Measurements from ENCODE around the gene JCAD.

The JCAD gene

GRCh38 chr10:30073045-30073766 lies 13.8 kb upstream of the JCAD start:
- no peak for DNase-seq (ENCODE audit: low read depth in 1 of 2, low spot score in 1 of 2)

- DNase-seq (ENCODE audit: low read depth in 1 of 2, low spot score in 1 of 2): no peak
Measured at GRCh38 chr10:30072068-30072467, 12.7 kb upstream of the JCAD start.

GRCh38 chr10:30070001-30070685 lies 10.8 kb upstream of the JCAD start:
- no peak for DNase-seq (ENCODE audit: low read depth in 1 of 2, low spot score in 1 of 2)

GRCh38 chr10:30068492-30069223 lies 9.3 kb upstream of the JCAD start:
- DNase-seq (ENCODE audit: low read depth in 1 of 2, low spot score in 1 of 2): no peak

- no peak for DNase-seq (ENCODE audit: low read depth in 1 of 2, low spot score in 1 of 2)
Measured at GRCh38 chr10:30063099-30063498, 3.7 kb upstream of the JCAD start.

- DNase-seq (ENCODE audit: low read depth in 1 of 2, low spot score in 1 of 2): no peak
Measured at GRCh38 chr10:30062582-30062981, 3.2 kb upstream of the JCAD start.

GRCh38 chr10:30062090-30062489 lies 2.7 kb upstream of the JCAD start:
- no peak for DNase-seq (ENCODE audit: low read depth in 1 of 2, low spot score in 1 of 2)

- no peak for DNase-seq (ENCODE audit: low read depth in 1 of 2, low spot score in 1 of 2)
Measured at GRCh38 chr10:30058570-30059132, 735 bp downstream of the JCAD start.

GRCh38 chr10:30057894-30058556 lies 1.4 kb downstream of the JCAD start:
- DNase-seq (ENCODE audit: low read depth in 1 of 2, low spot score in 1 of 2): no peak

GRCh38 chr10:30057421-30057841 lies 2.0 kb downstream of the JCAD start:
- no peak for DNase-seq (ENCODE audit: low read depth in 1 of 2, low spot score in 1 of 2)

GRCh38 chr10:30056767-30057355 lies 2.5 kb downstream of the JCAD start:
- DNase-seq (ENCODE audit: low read depth in 1 of 2, low spot score in 1 of 2): no peak

- no peak for DNase-seq (ENCODE audit: low read depth in 1 of 2, low spot score in 1 of 2)
Measured at GRCh38 chr10:30056281-30056680, 3.1 kb downstream of the JCAD start.

- DNase-seq (ENCODE audit: low read depth in 1 of 2, low spot score in 1 of 2): no peak
Measured at GRCh38 chr10:30055226-30055662, 4.1 kb downstream of the JCAD start.

GRCh38 chr10:30052062-30052461 lies 7.3 kb downstream of the JCAD start:
- DNase-seq (ENCODE audit: low read depth in 1 of 2, low spot score in 1 of 2): no peak

GRCh38 chr10:30051220-30051619 lies 8.2 kb downstream of the JCAD start:
- DNase-seq (ENCODE audit: low read depth in 1 of 2, low spot score in 1 of 2): no peak

- no peak for DNase-seq (ENCODE audit: low read depth in 1 of 2, low spot score in 1 of 2)
Measured at GRCh38 chr10:30050411-30050810, 9.0 kb downstream of the JCAD start.

- DNase-seq (ENCODE audit: low read depth in 1 of 2, low spot score in 1 of 2): no peak
Measured at GRCh38 chr10:30048768-30049517, 10.4 kb downstream of the JCAD start.

- no peak for DNase-seq (ENCODE audit: low read depth in 1 of 2, low spot score in 1 of 2)
Measured at GRCh38 chr10:30047924-30048531, 11.4 kb downstream of the JCAD start.

- DNase-seq (ENCODE audit: low read depth in 1 of 2, low spot score in 1 of 2): no peak
Measured at GRCh38 chr10:30047430-30047829, 12.0 kb downstream of the JCAD start.

GRCh38 chr10:30046476-30046875 lies 12.9 kb downstream of the JCAD start:
- no peak for DNase-seq (ENCODE audit: low read depth in 1 of 2, low spot score in 1 of 2)
